ENCODE data around the gene PAIP1. TPM values are rescaled to one million over a fixed set of nuclear protein-coding genes. Genes with fewer than 3 reads are reported as not detected.
A peak's percentile ranks its signal among the peaks of the same experiment; 100 is the strongest.

The PAIP1 gene
- total and polyA plus RNA-seq, 11 donors = 84.7 to 173 (median 131) TPM

- H3K27me3 ChIP-seq = no peaks in the 10 kb centered on the region
- intact Hi-C loops (cut with DNase I) = no loop called here
- WGBS, 4 donors = 90 to 97% (median 94%) methylated on average over 1 of the region's 1 CpG
- H3K4me1 ChIP-seq = peaks cover 0 to 5% (median 3%) of the 10 kb centered on the region in 12 donors
- H3K27ac ChIP-seq = no peak overlapping the region
- DNase-seq = no peak
- H3K9me3 ChIP-seq = no peaks in the 10 kb centered on the region
- TF ChIP-seq POLR2A (IDR thresholded peaks at IDR 0.05) (no peak), CTCF (IDR thresholded peaks at IDR 0.05) (no peak)
- H3K4me3 ChIP-seq = no peak overlapping the region
- ATAC-seq = no peak
- H3K36me3 ChIP-seq = peaks cover 0 to 28% (median 24%) of the 10 kb centered on the region in 9 donors
These were observed 36.3 kb downstream of the PAIP1 start for GRCh38 chr5:43520615-43521014.

GRCh38 chr5:43515678-43516048 lies 41.2 kb downstream of the PAIP1 start:
- H3K4me3 ChIP-seq = peak overlapping the region; percentile 44 to 83 (median 64)
- H3K9me3 ChIP-seq = no peaks in the 10 kb centered on the region
- TF ChIP-seq POLR2A (IDR thresholded peaks at IDR 0.05) (no peak), CTCF (IDR thresholded peaks at IDR 0.05) (no peak)
- no peaks in the 10 kb centered on the region for H3K36me3 ChIP-seq
- H3K27ac ChIP-seq = peak overlapping the region; percentile 18 to 97 (median 87)
- peaks cover 0 to 21% (median 9%) of the 10 kb centered on the region in 12 donors for H3K4me1 ChIP-seq
- DNase-seq (no peak), ATAC-seq (no peak)
- intact Hi-C loops (cut with DNase I) = loop anchor here in 4 of 10 donors (1.0 to 5.0 kb wide), 4 partner anchors 31 to 41 kb away; partner anchors contain the start of genes PAIP1 (in 1 of the 4) and TMEM267 (in 1 of the 4)
- no peaks in the 10 kb centered on the region for H3K27me3 ChIP-seq
- 26 to 37% (median 31%) methylated on average over 1 of the region's 1 CpG for WGBS, 4 donors

GRCh38 chr5:43514816-43515677 lies 41.8 kb downstream of the PAIP1 start, which contains the start of gene C5orf34:
C5orf34 (minus strand) TSS chr5:43515148; CDS start chr5:43509339, 5,809 bp downstream.
- H3K36me3 ChIP-seq = no peaks in the 10 kb centered on the region
- peaks cover 0 to 21% (median 9%) of the 10 kb centered on the region in 12 donors for H3K4me1 ChIP-seq
- ATAC-seq (peak; percentile 100), DNase-seq (peak; percentile 96 to 98 (median 97))
- intact Hi-C loops (cut with DNase I) = loop anchor here in 3 of 10 donors (1.0 to 5.0 kb wide), 3 partner anchors 31 to 37 kb away; partner anchors contain the start of gene TMEM267 (in 1 of the 3)
- peak within 1 kb of the TSS; percentile 18 to 97 (median 87) for H3K27ac ChIP-seq
- no peaks in the 10 kb centered on the region for H3K9me3 ChIP-seq
- peak within 1 kb of the TSS; percentile 44 to 83 (median 64) for H3K4me3 ChIP-seq
- TF ChIP-seq CTCF (IDR thresholded peaks at IDR 0.05) = peak in 4 of 12 donors; percentile 3 to 19 (median 12)
- TF ChIP-seq POLR2A (IDR thresholded peaks at IDR 0.05) = peak in 1 of 2 donors; percentile 59
- H3K27me3 ChIP-seq = no peaks in the 10 kb centered on the region
- WGBS, 4 donors = 0 to 1% (median 0%) methylated on average over 26 to 35 of the region's 35 CpGs

GRCh38 chr5:43514471-43514815 lies 42.4 kb downstream of the PAIP1 start:
- ATAC-seq (peak in 1 of 4 donors; percentile 20), DNase-seq (no peak)
- no peaks in the 10 kb centered on the region for H3K36me3 ChIP-seq
- 0 to 2% (median 1%) methylated on average over 6 of the region's 6 CpGs for WGBS, 4 donors
- H3K4me1 ChIP-seq = peaks cover 0 to 21% (median 9%) of the 10 kb centered on the region in 12 donors
- H3K4me3 ChIP-seq = peak overlapping the region; percentile 44 to 83 (median 64)
- no peaks in the 10 kb centered on the region for H3K27me3 ChIP-seq
- intact Hi-C loops (cut with DNase I) = loop anchor here in 1 of 10 donors (2.0 kb wide), 1 partner anchor 32 kb away; the partner anchor contains the start of gene TMEM267
- TF ChIP-seq POLR2A (IDR thresholded peaks at IDR 0.05) = no peak
- TF ChIP-seq CTCF (IDR thresholded peaks at IDR 0.05) = no peak
- no peaks in the 10 kb centered on the region for H3K9me3 ChIP-seq
- H3K27ac ChIP-seq = peak overlapping the region in 10 of 12 donors; percentile 77 to 97 (median 87)
